Activated effector memory CD4-positive, alpha-beta T cell treated with Interleukin-2 at 50 U/mL for 16 hours (primary cell): ENCODE results near the gene KIF16B.

Experiments used
- DNase-seq: peaks from one replicate; pipeline ENCODE4 v3.0.0-alpha.2; 2020

Gene KIF16B

DNA sequence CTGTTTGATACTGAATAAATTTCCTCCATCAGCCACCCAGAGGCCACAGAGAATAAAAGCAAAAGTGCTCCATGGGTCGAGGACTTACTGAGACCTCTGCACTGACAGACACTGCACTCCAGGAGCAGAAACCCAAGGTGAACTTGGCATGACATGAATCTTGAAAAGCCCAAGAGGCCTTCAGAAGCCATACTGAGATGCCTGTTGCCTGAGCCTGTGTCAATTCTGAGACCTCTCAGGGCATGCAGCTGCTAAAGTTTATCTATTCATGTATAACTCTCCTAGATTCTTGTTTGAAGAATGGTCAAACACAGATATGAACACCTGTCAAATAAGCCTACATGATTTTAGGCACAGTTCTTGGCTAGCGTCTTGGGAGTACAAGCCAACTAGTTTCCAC lies 145.7 kb downstream of the KIF16B start:
- no peak for DNase-seq

DNA sequence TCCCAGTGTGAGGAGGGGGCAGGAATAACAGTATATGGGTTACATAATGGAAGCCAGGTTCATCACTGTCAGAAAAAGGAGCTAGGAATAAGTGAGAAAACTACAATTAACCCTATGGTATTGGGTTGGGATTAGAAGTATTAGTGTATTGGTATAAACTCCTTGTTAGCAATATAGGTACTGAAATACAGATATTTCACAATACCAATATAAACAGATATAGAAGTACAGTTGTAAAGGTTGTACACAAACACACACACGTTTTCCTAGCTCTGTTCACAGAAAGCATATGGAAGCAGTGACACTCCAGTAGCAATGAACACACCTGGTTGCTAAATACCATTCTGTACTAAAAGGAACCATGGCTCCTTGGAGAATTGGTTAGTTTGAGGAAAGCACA lies 148.5 kb downstream of the KIF16B start:
- no peak for DNase-seq

DNA sequence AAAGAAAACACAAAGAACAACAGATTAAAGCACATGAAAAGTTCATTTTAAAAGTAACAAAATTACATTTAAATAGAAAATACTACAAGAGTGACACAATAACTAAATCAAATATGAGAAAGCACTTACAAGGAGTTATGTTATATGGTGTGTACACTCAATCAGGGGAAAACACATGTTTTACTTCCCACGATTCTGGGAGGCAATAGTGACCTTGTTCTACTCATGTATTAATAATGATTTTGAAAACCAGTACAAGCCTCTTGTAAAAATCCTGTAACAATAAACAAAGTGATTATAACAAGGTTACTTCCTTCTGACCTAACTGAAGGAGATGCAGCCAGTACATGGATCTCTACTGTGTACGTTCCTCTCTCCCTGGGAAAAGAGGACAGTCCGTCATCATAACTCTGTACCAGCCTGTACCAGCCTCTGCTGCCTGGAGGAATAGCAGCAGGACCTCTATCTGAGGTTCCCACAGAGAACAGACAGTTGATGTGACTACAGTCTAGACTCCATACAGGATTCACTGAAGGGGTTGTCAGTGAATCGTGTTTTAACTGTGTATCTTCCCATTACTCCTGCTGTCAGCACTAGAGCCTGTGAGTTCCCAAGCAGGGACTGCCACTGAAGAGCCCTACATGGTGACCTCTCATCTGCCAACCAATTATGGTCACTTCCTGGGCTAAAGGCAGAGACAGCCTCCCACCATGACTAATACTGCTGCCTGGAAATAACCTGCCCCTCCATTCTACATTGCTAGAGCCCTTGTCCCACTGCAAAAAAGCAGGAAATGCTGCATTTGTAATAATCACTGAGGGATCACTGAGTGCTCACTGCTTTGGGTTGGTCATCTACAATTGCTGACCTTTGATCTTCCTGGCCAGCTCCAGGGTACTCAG lies 149.7 kb downstream of the KIF16B start:
- DNase-seq, result no peak

DNA sequence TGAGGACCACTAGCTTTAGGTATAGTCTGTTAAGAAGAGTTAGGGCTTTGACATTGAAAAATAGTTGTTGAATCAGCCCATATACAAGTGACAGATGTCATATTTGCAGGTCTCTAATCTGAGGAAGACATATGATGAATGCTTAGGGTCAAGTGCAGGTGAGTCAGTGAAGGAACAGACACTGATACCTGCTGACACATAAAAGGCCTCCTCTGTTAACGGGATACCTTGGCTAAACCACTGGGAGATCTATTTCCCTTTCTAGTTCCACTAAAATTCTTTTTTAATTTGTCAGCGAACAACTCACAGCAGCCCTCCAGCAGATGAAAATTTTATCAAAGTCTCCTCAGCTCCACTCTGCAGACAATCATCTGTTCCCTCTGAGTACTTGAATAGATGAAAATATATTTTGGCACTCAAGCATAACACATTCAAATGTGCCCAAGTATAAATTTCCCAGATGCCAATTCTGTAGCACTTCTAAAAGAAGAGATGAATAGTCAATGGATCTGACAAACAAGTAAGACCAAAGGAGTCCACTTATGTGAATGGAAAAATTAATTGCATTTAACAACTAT lies 154.0 kb downstream of the KIF16B start:
- no peak for DNase-seq

DNA sequence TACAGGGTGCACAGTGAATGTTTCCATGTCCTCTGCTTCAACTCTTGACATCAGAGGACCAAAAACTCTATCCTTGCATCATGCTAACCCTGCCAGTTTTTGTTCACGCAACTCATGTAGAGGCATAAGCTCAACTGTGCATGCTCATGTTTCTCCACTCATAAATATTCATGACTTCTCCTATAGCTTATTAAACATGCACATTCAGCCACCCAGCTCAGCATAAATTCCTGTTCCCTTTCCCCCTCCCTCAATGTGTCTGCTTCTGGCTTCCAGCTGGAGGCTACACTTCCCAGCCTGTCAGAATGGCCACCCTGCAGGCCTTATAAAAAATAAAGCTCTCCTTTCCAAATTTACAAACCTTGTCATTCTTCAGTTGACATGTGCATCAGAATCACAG lies 154.6 kb downstream of the KIF16B start:
- DNase-seq, result no peak

DNA sequence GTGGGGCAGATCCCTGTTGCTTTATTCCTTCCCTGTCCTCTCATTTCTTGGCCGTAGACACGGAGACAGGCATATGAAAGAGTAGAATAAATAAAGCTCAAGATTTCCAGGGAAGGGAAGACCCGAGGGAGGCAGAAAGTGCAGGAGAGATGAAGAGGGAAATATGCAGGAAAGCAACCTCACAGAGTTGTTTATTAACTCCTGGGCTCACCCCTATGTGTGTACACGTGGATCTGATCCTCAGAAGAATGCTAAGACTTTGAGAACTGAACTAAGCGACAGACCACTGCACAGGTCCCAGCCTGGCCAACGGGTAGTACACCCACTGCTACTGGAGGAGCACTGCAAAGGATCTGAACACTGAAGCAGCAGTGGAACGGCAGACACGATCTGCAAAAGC lies 156.2 kb downstream of the KIF16B start:
- DNase-seq, result no peak

DNA sequence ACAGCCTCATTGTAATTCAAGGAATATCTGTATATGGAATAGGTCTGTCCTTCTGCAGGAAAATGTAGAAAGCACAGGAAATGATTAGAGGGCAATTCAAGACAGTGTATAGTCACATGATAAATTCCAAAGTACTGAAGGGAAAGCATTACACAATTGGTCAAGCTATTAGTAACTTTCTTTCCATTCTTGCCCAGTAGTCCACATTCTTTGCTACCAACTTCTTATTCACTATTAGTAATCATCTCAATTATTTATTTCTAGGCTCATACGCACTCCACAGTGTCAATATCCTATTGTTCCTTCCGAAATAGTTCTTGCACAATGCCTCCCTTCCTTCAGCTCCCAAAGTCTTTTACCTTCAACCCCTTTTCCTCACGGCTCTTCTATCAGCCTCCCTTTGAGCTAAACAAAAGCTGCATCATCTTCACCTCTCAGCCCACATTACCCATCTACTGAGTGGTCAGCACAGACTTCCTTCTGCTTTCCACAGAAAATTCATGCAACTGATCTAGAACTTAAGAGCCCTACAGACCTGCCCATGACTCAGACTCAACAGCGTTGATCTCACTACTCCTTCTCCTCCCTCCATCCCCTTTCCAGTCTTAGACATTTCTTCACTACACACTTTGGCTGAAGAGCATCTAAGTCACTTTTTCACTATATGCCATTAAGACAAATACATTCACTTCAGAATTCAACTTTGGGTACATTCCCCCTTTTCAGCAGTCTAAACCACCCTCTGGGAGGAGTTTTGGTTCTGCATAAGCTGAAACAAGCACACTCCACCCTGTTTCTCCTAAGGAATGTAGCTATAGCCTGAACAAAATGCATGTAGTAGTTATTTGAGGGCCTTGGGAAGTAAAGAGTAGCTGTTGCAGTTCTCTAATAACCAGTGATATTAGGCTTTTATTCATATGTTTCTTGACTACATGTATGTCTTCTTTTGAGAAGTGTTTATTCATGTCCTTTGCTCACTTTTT lies 157.9 kb downstream of the KIF16B start:
- DNase-seq, result no peak

DNA sequence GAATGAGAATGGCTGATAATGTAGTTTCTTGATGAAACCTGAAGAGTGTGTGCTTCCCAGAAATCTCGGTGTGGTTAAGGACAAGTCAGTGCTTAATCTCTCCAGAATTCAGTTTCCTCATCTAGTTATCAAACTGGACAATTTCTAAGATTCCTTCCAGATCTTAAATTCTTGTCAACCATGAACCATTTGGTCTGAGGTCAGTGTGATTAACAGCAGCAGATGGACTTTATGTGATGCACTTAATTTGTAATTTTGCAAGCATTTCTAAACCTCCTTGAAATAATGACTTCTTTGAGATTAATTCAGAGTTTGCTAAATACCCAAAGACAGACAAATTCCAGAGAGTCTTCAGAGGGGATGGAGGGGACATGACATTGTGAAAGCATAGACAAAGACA lies 160.3 kb downstream of the KIF16B start:
- no peak for DNase-seq

DNA sequence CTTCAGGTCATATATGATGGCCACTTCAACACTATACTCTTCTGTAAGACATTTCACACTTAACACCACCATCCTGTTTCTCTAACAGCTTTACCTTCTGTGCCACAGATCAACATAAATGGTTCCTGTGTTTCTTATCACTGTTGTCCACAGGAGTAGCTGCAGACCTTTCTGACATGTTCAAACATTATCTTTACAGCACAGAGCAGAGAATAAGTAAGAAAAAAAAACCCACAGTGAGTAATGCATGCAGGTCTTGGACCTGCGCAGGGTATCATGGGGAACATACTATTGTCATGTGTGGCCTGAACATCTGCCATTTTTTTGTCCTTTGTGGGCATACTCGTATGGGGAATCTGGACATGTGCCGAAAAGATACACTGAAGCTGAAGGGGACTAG lies 161.9 kb downstream of the KIF16B start:
- no peak for DNase-seq

DNA sequence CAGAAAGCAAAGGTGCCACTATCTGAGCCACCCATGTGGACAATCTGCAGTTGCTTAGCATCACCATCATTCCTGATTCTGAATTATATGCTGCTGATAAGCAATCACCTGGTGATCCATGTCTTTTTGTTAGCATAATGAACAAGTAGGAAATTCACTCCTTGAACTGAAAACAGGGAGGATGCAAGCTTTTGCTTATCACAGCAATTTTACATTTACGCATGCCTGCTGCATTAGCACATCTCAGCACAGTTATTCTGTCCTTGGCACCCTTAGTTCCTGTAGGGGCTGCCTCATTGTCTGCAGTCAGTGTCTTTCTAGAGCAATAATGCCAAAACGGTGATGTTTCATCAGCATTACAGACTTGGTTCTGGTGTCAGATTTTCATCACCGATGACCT lies 162.6 kb downstream of the KIF16B start:
- no peak for DNase-seq

DNA sequence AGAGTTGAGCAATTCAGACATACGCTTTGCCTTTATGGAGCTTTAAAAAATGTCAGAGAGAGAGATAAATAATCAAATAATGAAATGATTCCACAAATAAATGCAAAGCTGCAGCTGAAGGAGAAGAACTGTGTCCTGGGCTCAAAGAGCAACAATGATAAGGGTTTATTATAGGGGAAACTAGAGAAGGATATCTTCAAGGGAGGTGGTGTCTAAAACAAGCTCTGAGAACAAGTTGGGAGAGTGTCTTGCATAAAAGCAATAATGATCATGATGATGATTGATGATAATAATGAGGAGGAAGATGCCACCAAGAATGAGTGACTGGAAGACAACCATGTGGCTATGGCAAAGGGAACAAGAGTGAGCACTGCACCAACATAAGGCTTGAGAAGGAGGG lies 164.3 kb downstream of the KIF16B start:
- no peak for DNase-seq

DNA sequence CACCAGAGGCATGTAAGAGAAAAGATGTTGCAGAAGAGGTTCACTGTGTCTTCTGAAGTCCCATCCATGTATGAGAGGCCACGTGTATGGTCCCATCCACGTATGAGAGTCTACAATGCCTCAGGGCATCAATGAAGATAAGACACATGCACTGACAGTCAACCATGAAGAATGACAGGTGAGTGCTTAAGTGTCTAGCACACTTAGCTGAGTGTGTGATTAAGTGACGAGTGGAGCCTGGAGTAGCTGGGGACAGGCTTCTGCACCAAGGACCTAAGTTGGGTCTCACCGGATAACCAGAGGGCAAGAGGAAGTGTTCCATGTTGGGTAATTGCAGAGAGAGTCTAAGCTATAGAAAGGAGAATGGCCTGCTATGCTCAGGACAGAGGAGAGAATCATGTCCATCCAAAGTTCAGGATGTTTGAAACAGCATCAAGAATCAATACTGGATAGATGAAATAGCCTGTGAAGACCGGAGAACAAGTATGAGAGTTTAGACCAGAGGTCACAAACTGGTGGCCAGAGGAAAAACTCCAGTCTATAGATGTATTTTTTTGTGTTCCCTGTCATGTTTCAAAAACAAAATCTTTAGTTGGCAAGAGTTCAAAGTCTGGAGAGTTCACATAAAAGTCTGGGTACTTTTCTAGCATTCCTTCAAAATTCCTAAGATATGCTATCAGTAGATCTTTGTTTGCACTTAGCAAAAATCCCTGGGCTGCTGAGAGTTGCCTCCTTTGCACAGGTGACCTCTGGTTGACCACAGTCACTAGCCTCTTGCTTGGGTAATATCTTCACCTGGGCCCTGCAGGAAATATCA lies 165.8 kb downstream of the KIF16B start:
- no peak for DNase-seq

DNA sequence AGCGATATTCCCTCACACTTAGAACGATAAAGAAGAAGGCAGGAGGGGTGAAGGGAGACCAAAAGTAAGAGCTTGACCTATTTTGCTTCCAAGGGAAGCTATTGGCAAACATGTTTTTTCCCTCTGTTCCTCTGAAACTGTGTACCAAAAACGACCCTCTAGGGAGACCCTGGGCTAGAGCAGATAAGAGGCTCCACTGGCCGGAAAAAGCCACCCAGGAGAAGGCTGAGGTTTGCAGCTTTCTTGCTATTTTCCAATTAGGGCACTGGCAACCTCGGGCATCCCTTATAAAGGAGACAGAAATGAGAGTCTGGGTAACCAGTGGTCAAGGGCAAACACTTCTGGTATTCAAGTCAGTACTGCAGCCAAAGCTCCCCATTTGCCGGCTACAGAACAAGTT lies 168.0 kb downstream of the KIF16B start:
- DNase-seq, result no peak

DNA sequence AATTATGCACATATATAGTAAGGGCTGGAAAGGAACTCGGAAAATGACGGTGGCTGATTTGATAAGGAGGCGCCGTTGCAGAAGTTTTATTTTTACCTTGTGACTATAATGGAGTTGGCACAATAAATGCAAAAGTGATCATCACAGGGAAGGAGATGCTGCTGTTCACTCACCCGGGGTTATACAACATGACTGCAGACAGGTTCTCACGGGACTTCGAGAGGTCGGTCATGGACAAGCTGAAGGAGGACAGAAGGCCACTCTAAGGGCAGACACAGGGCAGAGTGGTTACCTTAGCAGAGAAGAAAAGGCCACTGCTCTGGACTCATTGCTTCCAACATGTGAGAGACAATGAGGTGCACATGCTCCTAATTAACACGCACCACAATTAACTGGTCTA lies 168.6 kb downstream of the KIF16B start:
- no peak for DNase-seq

DNA sequence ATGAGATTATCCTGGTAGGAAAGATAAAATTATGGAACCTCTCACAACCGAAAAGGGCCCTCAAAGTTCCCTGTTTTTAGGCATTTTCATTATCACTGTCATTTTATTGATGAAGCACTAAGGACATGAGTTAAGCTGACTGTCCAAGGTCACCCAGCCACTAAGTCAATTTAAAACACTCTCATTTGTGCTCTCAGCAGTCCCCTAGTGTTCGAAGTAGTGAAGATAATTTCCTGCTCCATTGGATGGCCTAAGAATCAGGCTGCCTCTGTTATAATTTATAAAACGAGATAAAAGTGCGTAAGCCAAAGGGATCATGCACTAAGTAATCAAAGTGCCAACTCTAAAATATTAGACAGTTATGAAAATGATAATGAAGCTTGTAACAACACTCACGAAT lies 169.1 kb downstream of the KIF16B start:
- DNase-seq, result no peak

DNA sequence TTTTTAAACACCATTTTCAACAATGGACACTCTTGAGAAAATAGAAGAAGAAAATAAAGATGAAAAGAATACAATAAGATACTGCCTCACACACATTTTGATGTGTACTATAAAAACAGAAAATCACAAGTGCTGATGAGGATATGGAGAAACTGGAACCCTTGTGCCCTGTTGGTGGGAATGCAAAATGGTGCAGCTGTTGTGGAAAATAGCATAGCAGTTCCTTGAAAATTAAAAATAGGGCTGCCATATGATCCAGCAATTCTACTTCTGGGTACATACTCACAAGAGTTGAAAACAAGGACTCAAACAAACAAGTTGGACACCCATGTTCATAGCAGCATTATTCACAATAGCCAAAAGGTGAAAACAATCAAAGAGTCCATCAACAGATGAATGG lies 173.0 kb downstream of the KIF16B start:
- DNase-seq, result no peak

DNA sequence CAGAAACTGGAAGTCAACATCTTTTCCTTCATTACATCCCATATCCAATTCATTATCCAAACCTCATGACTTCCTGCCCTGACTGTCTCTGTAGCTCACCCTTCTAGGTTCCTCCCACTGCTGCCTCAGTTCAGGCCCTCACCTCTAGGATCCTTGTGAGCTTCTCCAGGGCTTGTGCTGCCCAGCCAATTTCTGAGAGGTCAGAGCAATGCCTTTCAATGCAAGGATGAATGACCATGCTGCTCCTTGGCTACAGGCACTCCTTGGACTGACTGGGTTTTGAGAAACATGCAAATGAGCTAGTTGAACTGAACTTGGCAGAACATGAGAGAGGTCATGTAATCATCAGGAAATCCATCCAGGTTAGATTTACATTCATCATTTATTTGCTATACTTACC lies 173.4 kb downstream of the KIF16B start:
- DNase-seq, result no peak

DNA sequence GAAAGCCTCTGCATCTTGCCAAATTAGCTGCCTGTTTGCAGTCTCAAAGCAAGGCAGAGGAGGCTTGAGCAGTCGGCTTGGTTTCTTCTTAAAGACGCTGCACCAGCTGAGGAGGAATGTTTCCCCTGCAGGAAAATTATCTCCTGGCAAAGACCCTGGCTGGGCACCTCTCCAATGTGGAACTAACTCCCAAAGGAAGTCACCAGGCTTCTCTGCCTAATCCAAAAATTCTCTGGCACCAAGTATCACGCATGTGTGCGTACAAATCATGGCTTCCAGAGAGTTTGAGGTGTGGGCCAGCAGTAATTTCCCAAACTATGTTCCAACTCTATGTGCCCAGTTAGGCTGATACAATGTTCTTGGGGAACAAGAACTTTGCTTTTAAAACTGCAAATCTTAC lies 176.2 kb downstream of the KIF16B start:
- no peak for DNase-seq

DNA sequence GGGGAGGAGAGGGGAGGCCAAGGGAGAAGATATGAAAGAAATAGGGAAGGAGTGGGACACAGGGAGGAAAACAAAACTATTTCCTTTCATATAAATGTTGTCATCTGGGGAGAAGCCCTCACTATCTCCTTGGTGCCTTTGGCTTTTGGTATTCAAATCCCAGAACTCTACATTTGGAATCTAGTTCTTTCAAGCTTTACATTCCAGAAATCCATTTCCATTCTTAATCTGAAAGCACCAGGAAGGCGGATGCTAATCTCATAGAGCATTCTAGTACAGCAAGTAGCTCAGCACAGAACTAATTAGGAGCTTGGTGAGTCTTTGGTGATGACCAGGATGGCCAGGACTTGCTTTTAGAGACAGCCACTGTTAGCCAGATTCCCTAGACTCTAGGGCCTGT lies 177.9 kb downstream of the KIF16B start:
- no peak for DNase-seq

DNA sequence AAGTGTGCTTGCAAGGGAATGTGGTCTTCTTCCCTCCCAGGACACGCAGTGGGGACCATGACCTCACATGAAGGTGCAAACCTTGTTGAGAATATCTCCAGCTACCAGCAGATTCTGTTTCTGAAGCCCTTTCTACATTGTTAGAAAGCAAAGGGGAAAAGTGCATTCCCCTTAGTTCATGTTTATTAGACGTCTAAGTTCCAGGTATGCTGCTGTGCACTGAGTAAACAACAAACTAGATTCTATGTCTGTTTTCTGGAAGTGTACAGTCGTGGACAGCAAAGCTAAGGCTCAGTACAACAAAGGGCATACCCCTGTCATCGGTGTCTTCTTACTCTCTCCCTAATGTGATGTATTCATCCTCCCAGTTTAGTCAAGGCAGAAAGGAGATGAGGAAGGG lies 178.5 kb downstream of the KIF16B start:
- DNase-seq, result no peak

DNA sequence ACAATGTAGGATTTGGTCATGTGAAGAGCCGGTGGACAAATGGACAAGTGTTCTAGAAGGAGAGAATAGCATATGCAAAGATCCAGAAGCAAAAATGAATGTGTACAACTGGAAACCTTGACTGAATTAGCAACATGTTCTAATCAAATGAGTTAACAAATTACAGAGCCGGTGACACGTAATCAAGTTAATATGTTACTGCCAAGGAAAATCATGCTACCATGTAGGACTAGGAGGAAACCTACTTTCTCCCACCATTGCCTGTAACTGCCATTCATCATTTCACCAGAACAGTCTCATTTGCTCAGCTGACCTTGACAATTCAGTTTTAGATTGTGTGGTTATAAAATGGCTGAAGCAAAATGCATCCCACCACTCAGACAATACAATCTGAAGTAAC lies 179.4 kb downstream of the KIF16B start:
- no peak for DNase-seq

DNA sequence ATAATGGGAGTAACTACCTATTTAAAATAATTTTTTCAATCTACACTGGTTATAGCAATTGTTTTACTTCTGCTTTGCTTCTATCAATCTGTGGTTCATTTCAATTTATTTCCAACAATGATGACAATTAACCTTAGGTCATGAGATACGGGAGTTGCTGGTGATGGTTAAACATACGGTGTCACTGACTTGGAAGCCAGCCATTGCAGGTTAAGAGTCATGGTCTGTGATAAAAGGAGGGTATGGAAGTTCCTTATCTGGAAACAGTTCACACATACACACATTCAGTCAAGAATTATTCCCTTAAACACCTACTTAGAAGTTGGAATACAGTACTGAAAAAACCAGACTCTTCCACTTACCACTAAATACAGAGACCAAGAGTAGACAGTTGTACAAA lies 180.0 kb downstream of the KIF16B start:
- no peak for DNase-seq

DNA sequence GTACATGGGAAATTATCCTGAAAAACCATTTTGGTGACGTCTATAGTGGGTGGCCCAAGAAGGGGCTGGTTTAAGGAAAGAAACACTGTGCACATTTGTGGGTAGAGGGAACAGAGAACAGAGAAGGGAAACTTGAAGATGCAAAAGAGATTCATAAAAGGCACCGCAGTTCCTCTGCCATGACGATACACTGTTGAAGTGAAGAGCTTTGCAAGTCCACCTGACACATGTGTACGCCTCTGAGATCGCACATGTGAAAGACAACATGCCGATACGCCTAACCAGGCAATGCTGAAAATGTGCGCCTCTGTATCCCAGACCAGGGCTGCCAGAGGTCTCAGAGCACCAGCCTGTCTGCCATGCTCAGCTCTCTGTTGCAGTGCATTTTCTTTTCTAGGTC lies 180.9 kb downstream of the KIF16B start:
- DNase-seq, result no peak
